Activated CD8-positive, alpha-beta memory T cell treated with anti-CD3 and anti-CD28 coated beads, Interleukin-2, amount 50 U/mL, for 24 hours (primary cell): ENCODE results near the gene SLC39A1.
"Not testable (repeated sequence)": the region's sequence is repeated elsewhere in the genome, so short reads cannot be mapped to it uniquely, and the experiment has no call there.

Experiments used
- DNase-seq: peaks from one replicate; pipeline ENCODE4 v3.0.0-alpha.2; 2020; ENCODE audit errors: extremely low read depth

Gene SLC39A1

DNA sequence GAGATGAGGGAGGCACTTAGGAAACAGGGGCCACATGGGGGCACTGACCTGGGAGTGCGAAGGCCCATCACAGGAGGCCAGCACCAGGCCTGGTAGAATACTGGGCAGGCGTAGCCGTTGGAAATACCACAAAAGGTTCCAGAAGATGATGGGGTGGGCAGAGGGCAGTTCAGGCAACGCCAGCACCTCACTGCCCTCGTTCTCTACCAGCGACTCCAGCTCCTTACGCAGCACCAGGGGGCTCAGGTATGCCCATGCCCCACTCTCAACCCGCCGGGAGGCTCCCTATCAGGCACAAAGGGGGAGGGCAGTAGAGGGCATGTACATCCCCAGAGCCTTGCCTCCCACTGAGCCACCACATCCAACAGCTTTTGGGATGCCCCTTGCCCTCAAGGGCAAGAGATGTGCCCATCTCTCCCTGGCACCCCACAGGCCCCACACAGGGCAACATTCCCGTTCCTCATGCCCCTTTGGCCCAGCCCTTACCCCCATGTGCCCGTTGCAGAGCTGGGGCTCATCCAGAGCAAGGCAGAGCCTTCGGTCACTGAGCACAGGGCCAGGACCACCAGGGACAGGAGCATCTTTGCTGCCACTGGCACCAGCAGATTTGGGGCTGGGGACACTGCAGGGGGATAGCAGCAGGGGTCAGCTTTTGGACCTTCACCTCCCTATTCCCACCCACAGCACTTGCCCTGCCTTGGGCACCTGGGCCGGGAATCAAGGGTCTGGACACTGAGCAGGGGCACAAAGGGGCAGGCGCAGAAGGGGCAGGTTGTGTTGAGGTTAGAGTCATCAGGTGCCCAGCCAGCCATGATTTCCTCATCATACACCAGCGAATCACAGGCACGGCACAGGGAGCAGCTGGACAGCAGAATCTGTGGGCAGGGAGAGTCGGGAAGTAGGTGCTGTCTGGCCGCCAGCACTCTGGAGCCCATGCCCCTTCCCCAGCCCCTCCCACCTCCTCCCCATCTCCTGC is 30.9 kb downstream of the SLC39A1 start:
- no peak for DNase-seq

DNA sequence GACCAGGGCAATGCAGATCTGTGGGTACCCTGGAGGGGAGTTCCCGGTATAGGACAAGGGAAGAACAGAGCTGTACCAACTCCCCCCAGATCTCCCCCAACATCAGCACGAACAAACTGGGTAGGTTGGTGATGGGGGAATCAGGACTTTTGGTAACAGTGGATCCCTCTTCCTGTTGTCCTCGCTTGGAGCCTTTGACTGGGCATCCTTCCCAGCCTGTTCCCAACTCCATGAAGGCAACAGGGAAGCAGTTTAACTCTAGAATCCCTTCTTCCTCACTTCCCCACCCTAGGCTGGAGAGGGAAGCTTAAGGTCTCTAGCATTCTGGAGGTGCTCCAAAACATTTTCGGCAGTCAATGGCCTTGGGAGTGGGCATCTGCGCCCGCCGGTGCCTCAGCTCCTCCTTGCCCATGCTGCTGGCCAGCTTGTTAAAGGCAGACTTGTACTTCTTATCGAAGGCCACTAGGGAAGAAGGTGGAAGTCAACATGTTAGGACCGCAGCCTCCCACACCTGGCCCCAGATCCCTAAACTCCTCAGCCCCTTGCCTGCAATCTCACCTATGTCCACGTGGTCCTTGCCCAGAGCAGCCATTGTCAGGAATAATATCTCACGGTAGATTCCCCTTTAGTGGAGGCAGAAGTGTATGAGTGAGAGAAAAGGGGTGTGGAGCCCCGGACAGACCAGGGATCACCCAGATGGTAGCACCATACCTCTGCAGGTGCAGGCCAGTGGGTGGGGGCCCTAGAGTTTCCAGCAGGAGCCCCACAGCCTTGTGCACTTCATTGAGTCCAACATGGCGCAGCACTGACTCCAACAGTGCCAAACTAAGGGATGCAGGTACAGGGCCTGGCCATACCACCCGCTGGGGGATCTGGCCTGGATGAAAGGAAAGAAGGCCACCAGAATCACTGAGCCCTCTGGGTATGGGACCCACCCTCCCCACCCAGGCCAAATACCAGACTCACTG is 33.1 kb downstream of the SLC39A1 start:
- no peak for DNase-seq

DNA sequence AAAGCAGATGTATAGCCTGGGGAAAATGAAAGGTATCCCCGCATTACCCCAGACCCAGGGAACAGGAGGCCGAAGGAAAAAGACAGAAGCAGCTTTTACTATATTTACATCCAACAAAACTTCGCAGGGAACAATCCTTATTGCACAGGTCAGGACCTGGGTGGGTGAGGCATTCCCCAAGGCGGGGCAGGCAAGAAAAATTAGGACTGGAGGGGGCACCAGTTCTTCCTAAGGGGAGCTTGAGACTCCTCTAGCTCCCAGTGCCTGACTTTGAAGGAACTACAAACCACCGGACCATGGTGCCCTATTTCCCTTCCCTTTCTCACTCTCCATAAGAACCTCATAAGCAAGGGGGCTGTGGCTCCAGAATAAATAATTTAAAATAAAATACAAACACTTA is 33.9 kb downstream of the SLC39A1 start:
- no peak for DNase-seq

DNA sequence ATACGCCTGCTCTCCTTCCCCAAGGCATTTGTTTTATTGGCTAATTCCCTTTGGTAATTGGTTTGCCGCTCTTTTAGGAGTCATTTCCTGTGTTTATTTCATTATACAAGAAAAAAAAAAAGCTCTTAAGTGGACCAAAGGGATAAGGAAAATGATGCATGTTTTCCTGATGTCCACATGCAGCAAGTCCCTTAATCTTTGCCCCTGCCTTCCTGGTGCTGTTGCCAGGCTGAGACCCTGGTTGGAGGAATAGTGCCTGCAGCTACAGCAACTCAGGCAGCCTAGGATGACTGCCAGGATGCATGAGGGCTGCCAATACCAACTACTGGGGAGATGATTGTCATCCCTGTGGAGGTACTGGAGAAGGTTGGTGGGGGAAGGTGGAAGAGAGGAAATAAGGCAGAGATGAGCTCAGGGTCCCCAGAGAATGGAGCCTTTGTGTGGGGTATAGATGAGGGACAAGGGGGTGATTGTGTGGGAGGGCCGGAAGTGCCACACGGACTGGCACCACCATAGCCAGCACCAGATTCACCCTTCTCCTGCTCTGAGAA is 34.5 kb downstream of the SLC39A1 start:
- DNase-seq, result no peak

DNA sequence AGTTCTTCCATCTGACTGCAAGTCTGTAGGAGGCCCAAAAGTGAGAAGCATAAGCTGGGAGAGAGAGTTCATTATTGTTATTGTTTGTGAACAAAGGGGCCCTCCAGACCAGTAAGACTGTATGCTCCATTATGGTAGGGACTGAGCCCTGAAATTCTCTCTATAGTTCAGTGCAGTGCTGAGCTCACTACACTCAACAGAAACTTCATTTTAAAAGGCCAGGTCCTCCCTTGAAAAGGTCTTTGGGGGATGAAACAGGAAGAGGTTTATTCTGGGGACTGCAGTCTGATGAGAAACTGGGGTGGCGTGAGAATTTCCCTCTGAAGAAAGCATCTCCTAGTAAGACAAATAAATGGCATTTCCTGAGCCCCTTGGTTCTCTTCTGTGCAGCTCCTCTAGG is 35.1 kb downstream of the SLC39A1 start:
- no peak for DNase-seq

DNA sequence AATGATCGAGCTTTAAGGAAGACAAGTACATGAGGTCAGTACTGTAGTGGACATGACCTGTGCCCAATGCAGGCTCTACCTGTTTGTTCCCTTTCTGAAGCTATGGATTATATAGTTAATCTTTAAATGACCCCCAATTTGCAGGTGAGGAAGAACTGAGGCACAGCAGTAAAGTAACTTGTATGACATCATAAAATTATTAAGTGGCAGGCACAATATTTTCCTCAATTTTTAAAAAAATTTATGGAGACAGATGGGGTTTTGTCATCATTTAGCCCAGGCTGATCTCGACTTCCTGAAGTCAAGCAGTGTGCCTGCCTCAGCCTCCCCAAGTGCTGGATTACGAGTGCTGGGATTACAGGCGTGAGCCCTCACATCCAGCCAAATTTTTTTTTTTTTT is 36.9 kb downstream of the SLC39A1 start:
- no peak for DNase-seq

DNA sequence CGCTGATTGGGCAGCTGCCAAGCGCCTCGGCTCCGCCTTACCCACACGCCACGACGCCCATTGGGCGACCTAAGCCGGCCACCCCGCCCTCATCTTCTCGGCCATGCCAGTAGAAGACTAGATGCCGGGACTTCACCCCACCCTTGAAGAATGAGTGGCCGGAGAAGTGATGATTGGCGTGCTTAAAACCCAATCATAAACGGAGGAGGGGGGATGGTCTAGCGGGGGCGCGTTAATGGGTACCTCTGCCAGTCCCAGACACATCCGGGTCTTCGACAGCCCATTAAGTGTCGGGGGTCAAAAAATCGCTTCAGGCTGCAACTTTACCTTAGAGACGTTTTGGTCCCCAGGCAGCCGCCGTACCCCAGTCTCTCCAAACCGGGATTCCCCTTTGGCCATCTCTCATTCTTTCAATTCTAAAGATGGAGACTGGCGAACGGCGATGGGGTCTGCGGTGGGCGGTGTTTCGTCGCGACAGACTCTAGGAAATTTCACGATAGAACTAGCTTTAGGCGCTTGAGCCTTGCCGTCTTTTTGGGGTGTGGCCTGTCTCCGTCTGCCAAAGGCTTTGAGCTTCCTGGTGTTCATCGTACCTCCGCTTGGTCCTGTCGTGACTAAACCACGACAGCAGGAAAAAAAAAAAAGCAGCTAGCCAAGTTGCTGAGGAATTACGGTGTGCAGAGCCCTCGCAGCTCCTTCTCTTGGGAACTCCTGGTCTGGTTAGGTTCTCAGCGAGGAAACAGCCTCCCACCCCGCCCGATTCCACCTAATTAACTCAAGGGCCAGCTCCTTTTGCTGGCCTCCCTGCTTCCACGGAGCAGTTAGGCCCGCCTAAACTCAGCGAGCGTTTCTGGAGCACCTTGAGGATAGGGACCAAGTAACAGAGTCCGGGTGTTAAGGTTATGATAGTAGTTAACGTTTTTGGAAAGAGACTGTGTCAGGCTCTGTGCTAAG is 40.1 kb downstream of the SLC39A1 start, which contains the start of gene GATAD2B:
Gene GATAD2B, minus strand, starts transcription at position 1 of the 954 bp plus-strand sequence. CDS start 94,625 bp downstream, outside the sequence.
- DNase-seq, result peak; percentile 98

DNA sequence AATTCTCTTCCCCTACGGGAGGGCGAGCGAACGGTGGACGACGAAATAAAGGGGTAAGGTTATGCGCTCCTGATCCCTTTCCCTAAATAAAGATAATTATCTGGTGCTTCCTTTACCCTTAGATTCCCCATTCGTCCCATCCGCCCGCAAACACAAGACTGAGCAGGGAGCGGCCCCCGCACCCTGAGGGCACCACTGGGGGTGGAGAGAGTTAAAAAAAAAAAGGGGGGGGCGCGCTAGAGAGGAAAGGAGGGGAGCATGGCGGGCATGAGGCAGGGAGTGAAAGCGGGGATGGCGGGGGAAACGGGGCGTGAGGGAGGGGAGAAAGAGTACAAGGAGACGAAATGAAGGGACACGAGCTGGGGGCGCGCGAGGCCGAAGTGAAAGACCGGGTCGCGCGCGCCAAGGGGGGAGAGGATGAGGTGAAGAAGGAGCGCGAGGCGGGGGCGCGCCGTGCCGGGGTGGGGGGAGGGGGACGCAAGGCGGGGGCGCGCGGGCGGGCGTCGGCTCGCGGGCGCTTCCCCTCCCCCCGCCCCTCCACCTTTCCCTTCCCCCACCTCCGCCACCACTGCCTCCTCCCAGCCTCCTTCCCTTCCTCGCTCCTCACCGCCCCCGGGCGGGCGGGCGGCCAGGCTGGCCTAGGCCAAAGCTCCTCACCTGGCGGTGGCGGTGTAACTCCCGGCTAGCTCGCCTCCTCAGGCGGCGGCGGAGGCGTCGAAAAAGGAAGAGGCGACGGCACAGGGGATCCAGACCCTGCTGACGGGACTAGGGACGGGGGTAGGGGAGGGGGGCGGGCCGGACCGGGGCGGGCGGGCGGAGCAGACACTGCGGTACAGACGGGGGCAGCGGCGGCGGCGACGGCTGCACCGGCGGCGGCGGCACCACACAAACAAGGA is 41.0 kb downstream of the SLC39A1 start:
- peak; percentile 24 for DNase-seq

DNA sequence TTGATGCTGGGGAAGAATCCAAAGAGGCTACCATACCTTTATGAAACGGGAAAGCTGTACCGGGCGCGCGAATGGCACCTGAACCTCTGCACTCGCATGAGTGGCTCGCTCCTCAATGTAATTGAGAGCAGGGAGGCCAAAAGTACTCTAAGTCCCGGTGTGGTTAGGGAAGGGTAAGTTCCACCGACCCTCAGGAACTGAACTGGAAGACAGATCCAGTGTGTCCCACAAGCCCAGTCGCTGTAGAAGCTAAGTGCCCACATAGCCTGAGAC is 41.6 kb downstream of the SLC39A1 start:
- no peak for DNase-seq

DNA sequence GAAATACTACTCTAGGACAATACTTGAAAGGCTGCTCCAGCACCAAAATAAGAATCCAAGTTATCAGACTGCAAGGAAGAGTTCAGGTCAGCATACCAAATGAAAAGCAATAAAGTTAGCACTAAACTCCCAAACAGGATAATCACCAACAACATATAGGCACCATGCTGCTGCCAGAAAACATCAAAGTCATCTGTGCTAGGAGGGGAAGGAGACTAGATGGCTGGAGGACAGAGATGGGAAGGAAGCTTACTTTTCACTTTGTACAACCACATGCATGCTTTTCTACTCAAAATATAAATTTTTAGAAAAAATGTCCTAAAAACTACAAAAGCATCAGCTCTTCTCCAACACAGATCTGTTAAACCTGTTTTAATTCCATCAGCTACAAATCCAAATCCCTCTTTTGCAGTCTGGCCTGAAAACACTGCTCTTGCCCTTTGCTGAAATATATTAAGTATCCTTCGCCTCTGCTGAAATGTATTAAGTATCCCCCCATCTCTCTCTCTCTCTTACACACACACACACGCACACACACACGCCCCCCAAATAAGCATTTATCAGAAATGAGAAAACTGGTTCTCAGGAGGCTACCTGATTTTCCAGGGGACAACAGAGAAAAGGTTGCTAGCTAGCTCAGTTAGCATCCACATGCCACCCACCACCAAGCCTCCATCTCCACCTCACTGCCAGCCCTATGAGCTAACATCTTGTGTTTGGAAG is 42.1 kb downstream of the SLC39A1 start:
- DNase-seq, result no peak

DNA sequence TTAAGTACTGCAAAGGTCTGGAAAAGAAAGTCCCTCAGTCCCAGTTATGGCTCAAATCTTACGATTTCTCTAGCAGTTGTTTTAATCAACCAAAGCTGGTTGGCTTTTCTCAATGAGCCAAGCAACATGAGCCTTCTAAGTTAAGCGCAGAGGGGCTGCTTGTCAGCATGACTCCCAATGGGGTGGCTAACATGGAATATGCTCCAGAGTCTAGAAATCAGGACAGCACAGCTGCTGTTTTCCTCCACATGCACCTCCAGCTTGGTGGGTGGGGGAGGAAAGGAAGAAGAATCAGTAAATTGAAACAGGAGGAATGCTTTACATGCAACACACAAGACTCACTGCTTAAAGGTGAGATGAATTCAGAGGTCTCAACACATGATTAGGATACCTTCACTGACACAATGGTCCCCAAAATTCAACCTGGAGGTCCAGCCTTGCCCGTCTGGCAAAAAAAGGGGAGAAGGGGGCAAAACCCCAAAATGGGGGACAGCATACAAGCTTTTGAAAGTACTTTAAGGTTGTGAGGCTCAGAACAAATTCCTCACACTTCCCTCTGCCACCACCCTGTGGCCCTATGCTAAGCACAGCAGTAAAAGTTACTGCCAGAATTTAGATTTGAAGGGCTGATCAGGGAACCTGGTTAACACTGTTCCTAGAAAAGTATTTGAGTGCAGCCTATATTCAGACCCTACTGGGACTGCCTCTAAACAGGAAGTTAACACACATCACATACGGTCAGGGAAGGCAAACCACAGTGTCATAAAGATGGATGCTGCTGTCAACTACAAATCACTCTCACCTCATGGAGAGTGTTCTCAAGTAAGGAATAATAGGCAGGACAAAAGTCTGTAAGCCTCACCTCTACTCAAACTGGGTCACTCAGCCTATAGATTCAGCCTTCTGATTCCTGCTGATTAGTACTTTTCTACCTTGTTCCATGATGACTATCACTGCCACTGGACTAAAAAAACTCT is 43.2 kb downstream of the SLC39A1 start:
- DNase-seq, result no peak

DNA sequence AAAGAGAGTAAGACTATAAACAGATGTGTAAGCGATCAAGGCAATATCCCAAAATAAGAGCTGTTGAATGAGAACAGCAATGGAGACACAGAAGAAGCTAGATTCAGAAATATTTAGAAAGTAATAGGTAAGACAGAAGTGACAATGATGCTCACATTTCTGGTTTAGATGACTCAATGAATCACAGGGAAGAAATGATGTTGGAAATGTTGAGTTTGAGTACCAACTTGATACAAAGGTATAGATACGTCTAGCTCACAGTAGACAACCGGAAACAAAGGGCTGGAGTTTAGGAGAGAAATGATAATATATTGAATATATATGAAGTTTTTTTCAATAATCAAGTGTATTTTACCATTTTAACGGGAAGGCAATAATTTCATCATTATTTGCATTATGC is 47.0 kb downstream of the SLC39A1 start:
- no peak for DNase-seq

DNA sequence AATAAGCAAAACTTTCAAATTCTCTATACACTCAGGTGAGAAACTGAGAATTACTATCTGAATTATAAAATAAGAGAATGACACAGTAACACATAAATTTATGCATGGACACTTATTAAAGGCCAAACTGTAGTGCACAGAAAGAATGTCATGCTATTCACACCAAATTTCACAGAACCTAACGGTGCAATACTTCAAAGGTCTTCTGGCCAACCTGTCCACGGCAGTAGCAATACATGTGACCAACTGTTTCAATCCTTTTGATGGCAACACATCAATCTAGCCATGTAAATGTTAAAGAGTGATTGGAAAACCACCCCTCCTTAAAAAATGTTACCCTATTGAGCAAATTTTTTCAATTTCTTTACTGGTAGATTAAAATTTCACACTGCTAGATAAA is 51.0 kb downstream of the SLC39A1 start:
- DNase-seq, result no peak

DNA sequence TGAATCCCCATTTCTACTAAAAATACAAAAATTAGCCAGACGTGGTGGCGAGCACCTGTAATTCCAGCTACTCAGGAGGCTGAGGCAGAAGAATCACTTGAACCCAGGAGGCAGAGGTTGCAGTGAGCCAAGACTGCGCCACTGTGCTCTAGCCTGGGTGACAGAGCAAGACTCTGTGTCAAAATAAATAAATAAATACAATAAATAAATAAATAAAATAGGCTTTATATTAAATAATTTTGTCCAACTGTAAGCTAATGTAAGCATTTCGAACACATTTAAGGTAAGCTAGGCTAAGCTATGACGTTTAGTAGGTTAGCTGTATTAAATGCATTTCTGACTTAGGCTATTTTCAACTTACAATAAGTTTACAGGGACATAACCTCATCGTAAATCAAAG is 52.8 kb downstream of the SLC39A1 start:
- not testable (repeated sequence) for DNase-seq
